ENCODE data around the gene THY1.
"Not testable (repeated sequence)": the region's sequence is repeated elsewhere in the genome, so short reads cannot be mapped to it uniquely, and the experiment has no call there.

The THY1 gene

DNA sequence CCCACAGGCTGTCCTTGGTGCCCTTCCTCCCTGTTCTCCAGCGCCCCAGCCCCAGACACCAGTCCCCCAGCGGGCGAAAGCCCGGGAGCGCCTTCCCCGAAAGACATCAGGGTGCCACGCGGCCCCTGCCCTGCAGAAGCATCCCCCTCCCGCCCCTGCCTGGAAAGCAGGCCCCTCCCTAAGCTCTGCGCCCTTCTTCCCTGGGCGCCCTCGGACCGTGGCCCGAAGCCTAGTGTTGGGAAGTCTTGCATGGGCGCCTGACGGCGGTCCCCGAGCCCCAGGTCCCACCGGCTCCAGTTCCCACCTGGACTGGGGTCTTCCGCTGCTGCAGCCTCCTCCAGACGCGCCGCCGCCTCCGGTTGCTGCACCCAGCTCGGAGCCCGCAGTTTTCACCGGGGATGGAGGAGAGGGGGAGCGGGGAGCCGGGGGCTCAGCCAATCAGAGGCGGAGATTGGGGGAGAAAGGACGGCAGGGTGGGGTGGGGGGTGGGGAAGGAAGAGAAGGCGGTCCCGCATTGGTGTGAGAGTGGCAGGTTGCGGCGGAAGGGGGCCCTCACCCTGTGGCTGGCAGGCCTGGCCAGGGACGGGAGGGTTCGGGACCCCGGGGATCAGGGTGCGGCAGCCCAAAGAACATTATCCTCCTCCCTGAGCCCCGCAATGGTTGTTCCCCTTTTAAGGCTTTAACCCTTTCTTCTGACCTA is at the start of gene THY1:
Gene THY1, minus strand, starts transcription at position 364 of the 700 bp plus-strand sequence. CDS start 2,267 bp downstream, outside the sequence.
- peak; percentile 84 for DNase-seq

DNA sequence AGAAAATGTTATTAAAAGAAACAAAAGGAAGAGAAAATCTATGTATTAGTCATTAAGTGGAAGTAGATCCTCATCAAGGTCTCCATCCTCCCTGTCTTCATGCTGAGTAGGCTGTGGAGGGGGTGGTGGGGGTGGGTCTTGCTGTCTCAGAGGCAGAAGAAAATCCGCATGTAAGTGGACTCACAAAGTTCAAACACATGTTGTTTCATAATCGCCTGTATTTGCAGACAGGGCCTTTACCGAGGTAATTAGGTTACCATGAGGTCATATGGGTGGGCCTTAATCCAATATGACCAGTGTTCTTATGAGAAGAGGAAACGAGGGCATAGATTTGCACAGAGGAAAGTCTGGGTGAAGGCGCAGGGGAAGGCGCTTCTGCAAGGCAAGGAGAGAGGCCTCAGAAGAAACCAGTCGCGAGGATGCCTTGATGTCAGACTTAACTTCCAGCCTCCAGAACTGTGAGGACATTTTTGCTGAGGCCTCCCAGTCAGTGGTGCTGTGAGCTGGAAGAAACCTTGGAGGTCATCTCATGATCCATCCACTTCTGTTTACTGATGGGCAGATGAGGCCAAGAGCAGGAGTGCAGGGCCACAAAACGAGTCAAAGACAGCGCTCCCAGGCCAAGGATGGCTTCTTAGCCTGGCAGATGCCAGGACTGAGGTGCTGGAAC is 49.3 kb upstream of the THY1 start:
- DNase-seq = peak; percentile 8

DNA sequence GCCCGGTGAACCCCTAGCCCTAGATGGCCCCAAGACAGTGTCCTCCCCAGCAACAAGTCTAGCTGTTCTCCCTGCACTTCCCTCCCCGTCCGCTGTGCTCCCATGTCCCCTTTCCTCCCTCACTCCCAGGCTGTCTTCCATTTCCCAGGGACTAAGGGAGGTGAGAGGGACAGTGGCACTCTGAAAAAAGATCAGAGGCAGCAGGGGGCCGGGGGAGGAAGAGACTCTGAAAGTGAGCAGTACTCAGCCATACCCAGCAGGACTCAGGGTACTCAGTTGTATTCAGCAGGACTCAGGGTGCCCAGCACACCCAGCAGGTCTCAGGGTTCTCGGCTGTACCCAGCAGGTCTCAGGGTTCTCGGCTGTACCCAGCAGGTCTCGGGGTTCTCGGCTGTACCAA is 48.4 kb upstream of the THY1 start:
- DNase-seq = peak; percentile 18

DNA sequence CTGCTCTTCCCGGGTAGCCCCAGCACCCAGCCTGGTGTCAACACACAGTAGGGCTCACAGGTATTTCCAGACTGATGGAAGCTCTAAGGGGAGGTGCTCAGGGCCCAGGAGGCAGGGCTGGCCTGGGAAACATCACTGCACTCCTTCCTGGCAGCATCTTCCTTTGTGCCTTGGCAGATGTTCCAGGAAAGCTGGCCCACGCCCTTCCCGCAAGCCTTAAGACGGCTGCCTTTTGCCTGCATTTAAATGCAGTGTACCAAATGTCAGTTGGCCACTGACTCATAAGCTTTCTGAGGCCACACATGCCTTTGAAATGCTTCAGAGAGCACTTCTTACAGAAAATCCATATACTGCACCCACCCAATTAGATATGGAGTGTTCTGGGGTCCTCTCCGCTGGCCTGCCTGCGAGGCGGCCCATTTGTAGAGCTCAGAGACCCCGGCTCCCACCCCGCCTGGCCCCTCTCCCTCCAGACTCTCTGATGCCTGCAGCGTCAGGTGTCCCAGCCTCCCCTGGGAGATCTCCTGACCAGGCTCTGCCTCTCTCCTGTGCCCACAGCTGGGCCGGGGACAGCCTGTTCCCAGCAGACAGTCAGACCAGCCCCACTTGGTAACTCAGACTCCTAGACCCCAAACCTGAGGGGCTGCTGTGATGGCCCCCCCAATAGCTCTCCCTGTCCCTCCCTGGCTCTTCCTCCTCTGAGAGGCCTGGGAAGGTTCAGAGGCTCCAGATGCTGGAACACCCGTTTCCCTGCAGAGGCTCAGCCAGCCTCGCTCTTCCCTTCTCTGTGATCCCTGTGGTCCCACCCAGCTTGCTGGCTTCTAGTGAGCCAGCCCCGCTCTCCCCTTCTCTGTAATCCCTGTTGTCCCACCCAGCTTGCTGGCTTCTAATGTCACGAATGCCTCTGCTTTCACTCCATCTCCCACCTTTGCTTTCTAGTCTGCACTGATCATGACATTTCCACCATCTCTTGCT is 47.6 kb upstream of the THY1 start:
- peak; percentile 79 for DNase-seq

DNA sequence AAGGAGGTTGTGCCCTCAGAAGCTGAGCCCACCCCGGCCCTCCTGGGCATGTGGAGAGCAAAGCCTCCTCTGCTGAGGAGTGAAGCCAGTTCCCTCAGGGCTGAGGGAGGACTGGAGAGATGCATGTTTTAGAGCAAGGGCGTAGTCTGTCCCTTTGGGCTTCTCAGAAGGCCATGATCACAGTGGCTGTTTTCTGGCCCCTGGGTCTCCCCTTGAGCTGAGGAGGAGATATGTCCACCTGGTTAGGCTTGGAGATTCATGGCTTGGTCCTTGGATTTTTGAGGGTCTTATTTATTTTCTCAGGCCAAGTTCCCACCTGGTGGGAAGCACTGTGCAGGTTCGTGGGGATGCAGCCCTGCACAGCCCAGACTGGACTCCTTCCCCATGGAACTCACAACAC is 46.5 kb upstream of the THY1 start:
- peak; percentile 11 for DNase-seq

DNA sequence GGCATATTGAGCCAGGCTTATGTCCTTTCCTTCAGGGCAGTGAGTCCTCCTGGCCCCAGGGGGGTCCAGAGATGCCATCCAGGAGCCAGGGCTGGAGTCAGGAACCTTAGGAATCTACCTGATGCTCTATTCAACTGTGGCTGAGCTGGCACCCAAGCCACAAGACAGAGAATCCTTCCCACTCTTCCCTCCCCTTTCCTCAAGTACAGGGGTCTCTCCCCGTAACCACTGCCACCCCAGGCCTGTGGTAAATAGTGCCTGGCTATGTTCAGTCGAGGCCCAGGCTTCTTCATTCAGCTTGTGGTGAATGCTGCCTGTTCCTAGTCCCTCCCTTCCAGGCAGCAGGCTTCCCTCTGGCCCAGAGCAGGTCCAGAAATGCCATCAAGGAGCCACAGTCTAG is 45.5 kb upstream of the THY1 start:
- DNase-seq = peak; percentile 10

DNA sequence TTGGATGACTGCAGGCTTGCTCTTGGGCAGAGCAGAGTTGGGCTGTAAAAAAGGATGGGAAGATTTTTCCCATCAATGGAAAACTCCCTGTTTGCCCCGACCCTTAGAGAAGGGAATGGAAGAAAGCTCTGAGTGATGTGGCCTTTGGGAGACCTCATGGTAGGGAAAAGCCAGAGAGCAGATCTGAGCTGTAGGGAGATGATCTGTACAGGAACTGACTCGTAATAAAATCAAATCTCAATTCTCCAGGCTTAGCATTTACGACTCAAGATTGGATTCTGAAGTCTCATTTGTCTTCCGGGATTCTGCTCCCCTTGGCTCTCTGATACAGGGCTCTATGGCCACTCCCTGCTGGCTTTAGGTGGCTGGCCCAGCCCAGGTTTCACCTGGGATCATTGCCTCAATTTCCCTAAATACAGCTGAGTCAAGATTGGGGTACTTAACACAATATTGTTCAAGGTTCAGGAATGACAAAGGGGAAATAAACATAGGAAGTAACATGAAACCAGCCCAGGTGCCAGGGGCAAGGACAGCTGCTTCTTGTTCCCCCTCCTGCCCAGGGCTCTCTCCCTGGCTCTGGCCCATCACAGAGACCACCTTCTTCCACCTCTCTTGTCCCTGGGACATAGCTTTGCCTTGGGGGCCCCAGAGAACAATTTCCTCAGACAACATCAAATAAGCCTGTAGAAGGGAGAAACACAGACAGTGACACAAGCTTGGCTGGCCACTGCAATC is 38.4 kb upstream of the THY1 start:
- DNase-seq = no peak

DNA sequence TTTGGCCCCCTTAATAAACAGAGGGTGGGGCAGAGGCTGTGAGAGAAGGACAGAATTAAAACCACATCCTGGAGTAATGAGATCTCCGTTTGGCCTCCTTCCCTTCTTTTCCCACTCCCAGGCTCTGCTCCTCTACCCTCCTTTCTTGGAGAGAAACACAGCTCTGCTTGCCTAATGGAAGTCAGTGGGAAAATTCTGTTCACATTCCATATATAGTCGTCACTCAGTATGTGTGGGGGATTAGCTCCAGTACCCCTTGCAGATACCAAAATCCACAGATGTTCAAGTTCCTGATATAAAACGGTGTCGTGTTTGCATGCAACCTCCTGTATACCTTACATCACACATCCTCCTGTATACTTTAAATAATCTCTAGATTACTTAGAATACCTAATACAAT is 37.6 kb upstream of the THY1 start:
- peak; percentile 82 for DNase-seq

DNA sequence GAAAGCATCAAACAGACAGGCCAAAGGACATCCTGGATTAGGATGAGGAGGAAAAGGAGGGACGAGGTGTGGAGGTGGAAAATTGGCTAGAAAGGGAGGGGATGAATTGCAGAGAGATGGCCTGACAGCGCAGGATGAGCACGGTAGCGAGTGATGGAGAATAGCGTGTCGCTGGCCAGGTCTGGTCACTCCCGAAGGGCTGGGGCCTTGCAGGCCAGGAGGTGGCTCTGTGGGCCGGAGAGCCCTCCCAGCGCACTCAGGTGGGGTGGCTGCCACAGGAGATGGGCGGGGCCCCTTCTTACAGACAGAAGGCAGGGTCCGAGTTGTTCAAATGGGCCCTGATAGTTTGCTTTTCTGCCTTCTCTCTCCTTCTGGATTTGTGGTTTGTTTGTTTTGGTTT is 37.1 kb upstream of the THY1 start:
- no peak for DNase-seq

DNA sequence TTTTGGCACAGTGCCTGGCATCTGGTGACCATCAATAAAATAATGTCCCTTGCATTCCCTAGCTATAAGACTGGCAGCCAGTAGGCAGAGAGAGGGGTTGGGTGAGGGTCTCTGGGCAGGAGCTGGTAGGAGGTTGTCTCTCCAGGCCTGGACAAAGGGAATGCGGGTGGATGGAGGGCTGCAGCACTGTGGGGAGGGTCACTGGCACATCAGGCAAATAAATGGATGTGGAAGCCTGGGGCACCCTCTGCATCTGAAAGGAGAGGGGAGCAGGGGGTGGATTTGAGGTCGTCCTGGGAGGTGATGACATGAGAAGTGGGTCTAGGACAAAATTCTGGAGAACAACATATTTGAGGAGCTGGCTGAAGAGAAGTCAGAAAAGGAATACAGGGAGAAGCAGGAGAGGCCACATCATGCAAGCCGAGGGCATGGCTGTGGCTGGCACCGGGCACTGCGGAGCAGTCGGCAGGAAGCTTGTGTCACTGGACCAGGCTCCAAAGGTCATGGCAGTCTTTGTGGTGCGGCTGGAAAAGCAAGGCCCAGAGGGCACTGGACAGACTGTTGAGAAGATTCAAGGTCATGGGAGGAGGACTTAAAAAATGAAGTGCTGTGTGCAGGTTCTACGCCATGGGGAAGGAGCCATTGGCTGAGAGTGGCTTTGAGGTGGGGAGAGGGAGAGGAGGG is 36.5 kb upstream of the THY1 start:
- no peak for DNase-seq

DNA sequence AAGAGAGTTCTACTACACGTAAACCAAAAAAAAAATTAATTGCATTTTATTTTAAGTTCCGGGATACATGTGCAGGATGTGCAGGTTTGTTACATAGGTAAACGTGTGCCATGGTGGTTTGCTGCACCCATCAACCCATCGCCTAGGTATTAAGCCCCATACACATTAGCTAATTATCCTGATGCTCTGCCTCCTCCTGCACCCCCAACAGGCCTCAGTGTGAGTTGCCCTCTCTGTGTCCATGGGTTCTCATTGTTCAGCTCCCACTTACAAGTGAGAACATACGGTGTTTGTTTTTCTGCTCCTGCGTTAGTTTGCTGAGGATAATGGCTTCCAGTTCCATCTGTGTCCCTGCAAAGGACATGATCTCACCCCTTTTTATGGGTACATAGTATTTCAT is 32.7 kb upstream of the THY1 start:
- DNase-seq = not testable (repeated sequence)

DNA sequence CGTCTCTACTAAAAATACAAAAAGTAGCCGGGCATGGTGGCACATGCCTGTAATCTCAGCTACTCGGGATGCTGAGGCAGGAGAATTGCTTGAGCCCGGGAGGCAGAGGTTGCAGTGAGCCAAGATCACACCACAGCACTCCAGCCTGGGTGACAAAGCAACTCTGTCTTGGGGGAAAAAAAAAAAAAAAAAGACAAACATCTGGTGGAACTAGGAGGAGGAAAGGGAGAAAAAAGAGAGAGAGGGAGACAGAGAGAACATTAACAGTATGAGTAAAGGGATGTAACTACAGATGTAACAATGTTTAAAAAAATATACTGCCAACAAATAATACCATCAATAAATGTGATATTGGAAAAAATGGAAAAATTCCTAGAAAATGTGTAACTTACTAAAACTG is 32.3 kb upstream of the THY1 start:
- DNase-seq = not testable (repeated sequence)

DNA sequence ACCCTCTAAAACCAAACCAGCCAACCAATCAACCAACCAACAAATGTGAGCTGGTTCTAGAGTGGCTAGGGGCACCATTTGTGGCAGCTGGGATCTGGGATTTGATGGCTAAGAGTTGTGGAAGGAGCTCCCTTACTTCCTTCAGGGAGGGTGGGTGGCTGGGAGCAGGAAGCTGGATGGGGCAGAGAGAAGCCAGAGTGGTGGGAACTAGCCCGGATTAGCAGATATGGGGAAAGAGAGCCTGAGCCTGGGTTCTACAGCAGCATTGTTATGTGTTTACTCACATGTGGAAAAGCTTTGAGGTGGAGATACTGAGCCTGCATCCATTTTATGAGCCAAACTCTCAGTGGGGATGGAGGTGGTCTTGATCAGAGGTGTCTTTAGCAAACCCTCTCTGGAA is 30.9 kb upstream of the THY1 start:
- DNase-seq = no peak

DNA sequence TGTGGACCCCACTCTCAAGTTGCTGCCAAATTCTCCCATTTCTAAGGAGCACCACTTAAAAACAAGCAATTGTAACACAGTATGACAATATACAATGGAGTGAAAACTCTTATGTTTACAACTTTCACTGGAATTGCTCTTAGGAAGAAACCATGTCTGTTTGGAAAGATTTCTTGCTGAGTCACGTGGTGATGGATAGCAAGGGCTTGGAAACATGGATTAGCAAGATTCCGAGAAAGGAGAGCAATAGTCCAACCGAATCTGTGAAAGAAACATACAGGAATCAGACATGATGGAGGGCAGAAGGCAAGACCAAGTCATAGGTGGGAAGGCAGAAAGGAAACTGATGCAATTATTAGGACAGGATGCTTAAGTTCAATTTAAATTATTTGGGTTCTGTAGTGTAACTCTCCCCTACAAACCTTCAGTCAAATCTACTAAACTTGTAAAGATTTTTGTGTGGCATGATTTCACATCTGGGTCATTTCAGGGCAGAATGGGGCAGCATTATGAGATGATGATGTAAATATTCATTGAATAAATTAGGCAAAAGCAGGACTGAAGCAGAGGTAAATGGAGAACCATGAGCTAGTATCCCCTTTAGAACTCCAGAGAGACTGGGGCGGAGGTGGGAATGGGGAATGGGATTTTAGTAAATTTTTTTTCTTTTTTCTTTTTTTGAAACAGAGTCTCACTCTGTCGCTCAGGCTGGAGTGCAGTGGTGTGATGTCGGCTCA is 27.8 kb upstream of the THY1 start:
- DNase-seq = no peak

DNA sequence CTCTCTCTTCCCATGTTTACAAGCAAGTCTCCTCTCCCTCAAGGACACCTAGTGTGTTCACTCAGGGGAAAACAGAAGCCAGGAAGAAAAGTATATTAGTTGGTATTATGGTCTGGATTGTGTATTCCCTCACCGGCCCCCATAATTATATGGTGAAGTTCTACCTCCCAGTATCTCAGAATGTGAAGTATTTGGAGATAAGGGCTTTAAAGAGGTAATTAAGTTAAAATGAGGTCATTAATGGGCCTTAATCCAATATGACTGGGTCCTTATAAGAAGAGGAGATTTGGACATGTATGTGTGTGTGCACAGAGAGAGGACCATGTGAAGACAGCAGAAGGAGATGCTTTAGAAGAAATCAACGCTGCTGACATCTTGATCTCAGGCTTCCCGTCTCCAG is 26.5 kb upstream of the THY1 start:
- no peak for DNase-seq

DNA sequence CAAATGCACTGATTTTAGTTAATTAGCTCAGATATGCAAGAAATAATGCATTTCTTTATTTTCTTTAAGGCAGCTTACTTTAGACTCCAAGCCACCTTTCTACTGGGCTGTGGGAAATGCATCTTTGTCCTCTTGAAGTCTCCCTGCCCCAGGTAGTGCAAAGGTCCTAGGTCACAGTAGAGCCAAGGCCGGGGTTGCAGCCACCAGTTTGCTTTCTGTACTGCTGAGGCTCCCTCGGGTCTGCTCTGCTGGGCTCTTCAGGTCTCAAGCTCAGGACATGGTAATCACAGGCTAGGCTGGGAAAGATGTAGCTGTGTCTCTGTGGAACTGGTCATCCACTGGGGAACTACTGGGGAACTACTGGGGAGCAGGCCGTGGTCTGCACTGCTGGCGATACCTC is 25.4 kb upstream of the THY1 start:
- DNase-seq = no peak

DNA sequence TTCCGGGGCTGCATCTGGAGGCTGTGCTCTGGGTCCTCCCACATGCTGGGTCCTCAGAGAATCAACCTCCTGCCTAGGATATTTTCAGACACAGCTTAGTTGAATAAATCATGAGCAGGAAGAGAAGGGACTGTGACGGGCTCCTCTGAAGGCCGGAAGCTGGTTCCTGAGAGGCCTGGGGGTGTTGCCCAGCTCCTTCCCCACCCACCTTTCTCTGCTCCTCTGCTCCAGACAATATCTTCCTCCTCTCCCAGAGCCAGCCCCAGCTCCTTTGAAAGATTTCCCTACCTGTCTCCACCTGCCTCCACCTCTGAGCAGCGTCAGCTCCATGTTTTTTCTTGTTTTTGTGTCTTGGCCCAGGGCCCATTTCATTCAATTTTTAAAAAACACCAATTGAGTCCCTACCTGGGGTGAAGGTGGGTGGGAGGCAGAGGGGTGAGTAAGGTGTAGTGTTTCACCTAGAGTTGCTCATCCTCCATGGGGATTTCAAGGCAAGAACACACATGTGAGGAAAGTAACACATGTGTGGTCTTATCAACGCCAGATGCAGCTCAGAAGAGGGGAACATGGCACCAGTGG is 24.8 kb upstream of the THY1 start:
- peak; percentile 52 for DNase-seq

DNA sequence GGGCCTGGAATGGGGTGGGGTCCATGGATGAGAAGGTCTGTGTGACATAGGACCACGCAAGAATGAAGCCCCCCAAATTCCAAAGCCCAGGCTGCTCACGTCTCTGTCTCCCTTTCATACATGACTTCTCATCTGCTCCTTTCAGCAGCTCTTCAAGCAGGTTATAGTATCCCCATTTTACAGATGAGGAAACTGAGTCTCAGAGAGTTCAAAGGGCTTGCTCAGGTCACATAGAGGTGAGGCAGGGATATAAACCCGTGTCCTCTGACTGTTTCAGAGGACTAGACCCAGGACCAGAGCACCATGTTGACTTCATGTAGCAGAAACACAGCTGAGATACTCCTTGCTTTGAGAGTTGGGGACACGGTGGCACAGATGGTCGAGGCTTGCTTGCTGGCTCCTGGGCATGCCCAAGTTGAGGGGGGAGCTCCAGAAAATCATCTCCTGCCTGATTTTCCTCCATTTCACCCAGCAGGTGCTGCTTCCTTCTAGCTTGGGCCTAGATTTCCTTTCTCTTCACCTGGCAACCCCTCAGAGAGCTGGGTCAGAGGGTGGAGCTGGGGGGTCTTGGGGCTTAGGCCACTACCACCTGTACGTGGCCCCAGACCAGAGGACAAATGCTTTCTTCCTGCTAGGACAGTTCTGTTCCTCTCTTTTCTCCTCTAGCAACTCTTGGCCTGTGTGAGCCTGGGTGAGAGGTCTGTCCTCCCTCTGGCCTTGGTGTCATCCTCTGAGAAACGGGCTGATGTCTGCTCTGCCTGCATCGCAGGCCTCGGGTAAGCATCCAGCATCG is 24.1 kb upstream of the THY1 start:
- DNase-seq = no peak

DNA sequence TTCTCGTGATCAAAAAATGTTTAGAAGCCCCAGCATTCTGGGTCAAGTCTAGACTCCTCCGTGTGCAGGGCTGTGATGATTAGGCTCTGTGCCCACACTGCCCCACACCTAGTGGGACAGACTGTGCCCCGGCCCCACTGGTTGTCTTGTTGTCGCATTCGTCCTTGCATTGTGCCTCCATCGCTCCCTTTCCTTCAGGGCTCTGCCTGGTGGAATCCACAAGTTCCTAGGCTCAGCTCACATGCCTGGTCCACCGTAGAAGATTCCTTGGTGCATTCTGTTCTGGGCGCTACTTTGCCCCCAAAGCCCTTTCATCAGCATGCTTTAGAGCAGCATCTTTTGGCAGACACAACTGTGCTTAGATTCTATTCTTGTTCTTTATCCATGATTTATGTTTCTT is 23.5 kb upstream of the THY1 start:
- no peak for DNase-seq

DNA sequence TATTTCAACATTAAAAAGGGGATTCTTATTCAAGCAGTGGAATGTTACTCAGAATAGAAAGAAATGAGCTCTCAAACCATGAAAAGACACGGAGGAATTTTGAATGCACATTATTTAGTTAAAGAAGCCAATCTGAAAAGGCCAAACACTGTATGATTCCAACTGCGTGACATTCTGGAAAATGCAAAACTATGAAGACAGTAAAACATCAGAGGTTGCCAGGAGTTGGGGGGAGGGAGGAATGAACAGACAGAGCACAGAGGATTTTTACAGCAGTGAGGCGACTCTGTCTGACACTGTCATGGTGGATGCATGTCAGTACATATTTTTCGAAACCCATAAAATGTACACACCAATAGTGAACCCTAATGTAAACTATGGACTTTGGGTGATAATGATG is 22.9 kb upstream of the THY1 start:
- peak; percentile 80 for DNase-seq

Measured in femur (tissue), 1 donor.